ENCODE results near the gene FXYD7. TPM values are rescaled to one million over a fixed set of nuclear protein-coding genes. Genes with fewer than 3 reads are reported as not detected.

The FXYD7 gene
- total and polyA plus RNA-seq, 9 of the 15 experiments (the other 6 are each of a cell fraction or from before 2014, with no cell fraction given), result 0.10 to 0.80 (median 0.31) TPM; not detected in 3

DNA sequence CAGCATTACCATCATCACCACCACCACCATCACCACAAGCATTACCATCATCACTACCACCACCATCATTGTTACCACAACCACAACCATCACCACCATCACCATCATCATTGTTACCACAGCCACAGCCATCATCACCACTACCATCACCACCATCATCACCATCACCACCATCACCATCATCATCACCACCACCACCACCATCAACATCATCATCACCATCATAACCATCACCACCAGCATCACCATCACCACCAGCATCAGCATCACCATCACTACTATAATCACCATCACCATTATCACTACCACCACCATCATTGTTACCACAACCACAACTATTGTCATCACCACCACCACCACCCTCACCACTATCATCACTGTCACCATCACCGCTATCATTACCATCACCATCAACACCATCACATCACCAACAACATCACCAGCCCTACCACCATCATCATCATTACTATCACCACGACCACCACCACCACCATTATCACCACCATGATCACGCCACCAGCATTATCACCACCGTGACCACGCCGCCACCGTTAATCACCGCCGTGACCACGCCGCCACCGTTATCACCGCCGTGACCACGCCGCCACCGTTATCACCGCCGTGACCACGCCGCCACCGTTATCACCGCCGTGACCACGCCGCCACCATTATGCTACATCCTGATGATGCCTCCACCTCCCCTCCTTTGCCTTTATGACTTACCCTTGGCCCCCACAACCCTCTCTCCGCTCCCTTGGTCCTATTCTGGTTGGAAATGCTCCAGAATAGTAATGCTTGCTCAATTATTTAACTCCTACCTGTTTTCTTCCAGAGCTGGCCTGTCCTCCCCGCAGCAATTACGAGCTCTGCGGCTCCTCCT, 37.4 kb upstream of the FXYD7 start (continued):
- TF ChIP-seq ZNF23 (CRISPR knock-in tag; IDR thresholded peaks at IDR 0.05), result no peak
- no peak for TF ChIP-seq HNRNPUL1 (IDR thresholded peaks at IDR 0.05; ENCODE audit: low read length)
- no peak for TF ChIP-seq RBBP5 (IDR thresholded peaks at IDR 0.05; ENCODE audit: borderline replicate concordance, insufficient read depth, low read length, poor library complexity, severe bottlenecking)
- no peak for TF ChIP-seq PTTG1 (tag; IDR thresholded peaks at IDR 0.05; ENCODE audit: low read depth)
- no peak; the same call in 1 of the 2 replicates for TF ChIP-seq ELF4 (CRISPR knock-in tag; IDR thresholded peaks at IDR 0.05)
- TF ChIP-seq LEF1 (IDR thresholded peaks at IDR 0.05), result no peak
- no peak for TF ChIP-seq ELK1 (CRISPR knock-in tag; IDR thresholded peaks at IDR 0.05)
- no peak for TF ChIP-seq PPARD (CRISPR knock-in tag; IDR thresholded peaks at IDR 0.05)
- no peak for TF ChIP-seq MEF2A (IDR thresholded peaks at IDR 0.05; ENCODE audit: control insufficient read depth, low read depth, low read length)
- no peak for TF ChIP-seq KLF1 (tag; IDR thresholded peaks at IDR 0.05)
- no peak for TF ChIP-seq ZNF408 (CRISPR knock-in tag; IDR thresholded peaks at IDR 0.05; ENCODE audit: low read depth)
- no peak for TF ChIP-seq ZNF395 (CRISPR knock-in tag; IDR thresholded peaks at IDR 0.05)
- TF ChIP-seq CEBPB (tag; IDR thresholded peaks at IDR 0.05), result no peak; the same call in 1 of the 2 replicates
- TF ChIP-seq ZZZ3 (IDR thresholded peaks at IDR 0.05), result no peak
- TF ChIP-seq NRF1 (conservative IDR thresholded peaks at IDR 0.05 in 1 of 2, IDR thresholded peaks at IDR 0.05 in 1 of 2), result no peak
- TF ChIP-seq LARP7 (IDR thresholded peaks at IDR 0.05), result peak; percentile 93
- TF ChIP-seq ZNF239 (CRISPR knock-in tag; IDR thresholded peaks at IDR 0.05), result no peak
- TF ChIP-seq, protein P1, sequence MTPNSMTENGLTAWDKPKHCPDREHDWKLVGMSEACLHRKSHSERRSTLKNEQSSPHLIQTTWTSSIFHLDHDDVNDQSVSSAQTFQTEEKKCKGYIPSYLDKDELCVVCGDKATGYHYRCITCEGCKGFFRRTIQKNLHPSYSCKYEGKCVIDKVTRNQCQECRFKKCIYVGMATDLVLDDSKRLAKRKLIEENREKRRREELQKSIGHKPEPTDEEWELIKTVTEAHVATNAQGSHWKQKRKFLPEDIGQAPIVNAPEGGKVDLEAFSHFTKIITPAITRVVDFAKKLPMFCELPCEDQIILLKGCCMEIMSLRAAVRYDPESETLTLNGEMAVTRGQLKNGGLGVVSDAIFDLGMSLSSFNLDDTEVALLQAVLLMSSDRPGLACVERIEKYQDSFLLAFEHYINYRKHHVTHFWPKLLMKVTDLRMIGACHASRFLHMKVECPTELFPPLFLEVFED (CRISPR knock-in tag; conservative IDR thresholded peaks at IDR 0.05), result 0 out of 2 replicates have a peak, but pooled peaks have one; percentile 43
- TF ChIP-seq MED1 (CRISPR knock-in tag; IDR thresholded peaks at IDR 0.05; ENCODE audit: borderline replicate concordance), result no peak
- TF ChIP-seq BHLHE40 (IDR thresholded peaks at IDR 0.05; ENCODE audit: low read length), result no peak
- TF ChIP-seq KDM1A (IDR thresholded peaks at IDR 0.05), result peak; percentile 82 to 88
- TF ChIP-seq SOX6 (IDR thresholded peaks at IDR 0.05), result peak; percentile 45; the same call in 1 of the 2 replicates
- TF ChIP-seq BCOR (IDR thresholded peaks at IDR 0.05), result 0 out of 2 replicates have a peak, but pooled peaks have one; percentile 22
- TF ChIP-seq TCF3 (CRISPR knock-in tag; IDR thresholded peaks at IDR 0.05), result peak; percentile 62
- peak; percentile 94 for TF ChIP-seq HLTF (IDR thresholded peaks at IDR 0.05)
- TF ChIP-seq JUND (IDR thresholded peaks at IDR 0.05; ENCODE audit: borderline replicate concordance, low read depth, low read length), result no peak
- TF ChIP-seq JUND (tag; IDR thresholded peaks at IDR 0.05; ENCODE audit: borderline replicate concordance, low read depth, low read length), result no peak
- no peak for TF ChIP-seq LCOR (CRISPR knock-in tag; IDR thresholded peaks at IDR 0.05)
